Activated CD4-positive, CD25-positive, alpha-beta regulatory T cell treated with anti-CD3 and anti-CD28 coated beads, Interleukin-2, amount 50 U/mL, for 24 hours (primary cell): ENCODE measurements around the gene PACS1.

Experiments used
- ATAC-seq, 2 donors: fragments of 150-1000 bp; cut with Tn5 transposase; one replicate each; pipeline ENCODE4 v1.10.0; 2021; ENCODE audit warnings: mild to moderate bottlenecking in 1 of 2, moderate library complexity in 1 of 2

The PACS1 gene

DNA sequence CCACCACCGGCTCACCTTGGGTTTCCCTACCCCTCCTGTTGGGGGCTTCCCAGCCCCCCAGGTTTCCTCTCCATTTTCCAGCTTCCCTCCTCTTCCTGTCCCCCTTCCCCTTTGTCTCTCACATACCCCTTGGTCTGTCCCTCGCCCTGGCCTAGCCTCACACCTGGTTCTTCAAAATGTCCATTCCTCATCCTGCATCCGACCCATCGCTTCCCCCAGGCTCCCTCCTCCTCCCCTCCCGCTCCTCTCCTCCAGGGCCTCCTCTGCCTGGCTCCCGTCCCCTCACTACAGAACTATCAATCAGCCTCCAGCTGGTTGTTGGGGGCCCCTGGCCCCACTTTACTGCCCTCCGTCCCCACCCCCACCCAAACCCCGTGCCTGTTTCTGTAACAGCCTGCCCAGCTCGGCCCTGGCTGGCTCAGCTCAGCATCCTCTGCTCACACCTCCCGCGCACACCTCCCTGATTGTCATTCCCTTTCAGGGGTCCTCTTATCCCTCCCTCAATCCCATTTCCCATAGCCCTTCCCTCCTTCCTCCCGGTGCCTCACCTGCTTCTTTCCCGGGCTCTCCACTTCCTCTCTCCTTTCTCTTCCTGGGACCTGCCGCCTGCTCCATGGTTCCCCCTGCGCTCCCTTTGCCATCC lies 209.1 kb downstream of the PACS1 start:
- ATAC-seq = no peak

GRCh38 chr11:66280428-66280827 lies 210.4 kb downstream of the PACS1 start:
- no peak for ATAC-seq

- ATAC-seq = no peak
Measured at GRCh38 chr11:66281001-66281400, 210.9 kb downstream of the PACS1 start.

GRCh38 chr11:66281776-66282467 lies 211.8 kb downstream of the PACS1 start:
- no peak for ATAC-seq

GRCh38 chr11:66282468-66283455 lies 212.7 kb downstream of the PACS1 start:
- ATAC-seq = peak; percentile 91

DNA sequence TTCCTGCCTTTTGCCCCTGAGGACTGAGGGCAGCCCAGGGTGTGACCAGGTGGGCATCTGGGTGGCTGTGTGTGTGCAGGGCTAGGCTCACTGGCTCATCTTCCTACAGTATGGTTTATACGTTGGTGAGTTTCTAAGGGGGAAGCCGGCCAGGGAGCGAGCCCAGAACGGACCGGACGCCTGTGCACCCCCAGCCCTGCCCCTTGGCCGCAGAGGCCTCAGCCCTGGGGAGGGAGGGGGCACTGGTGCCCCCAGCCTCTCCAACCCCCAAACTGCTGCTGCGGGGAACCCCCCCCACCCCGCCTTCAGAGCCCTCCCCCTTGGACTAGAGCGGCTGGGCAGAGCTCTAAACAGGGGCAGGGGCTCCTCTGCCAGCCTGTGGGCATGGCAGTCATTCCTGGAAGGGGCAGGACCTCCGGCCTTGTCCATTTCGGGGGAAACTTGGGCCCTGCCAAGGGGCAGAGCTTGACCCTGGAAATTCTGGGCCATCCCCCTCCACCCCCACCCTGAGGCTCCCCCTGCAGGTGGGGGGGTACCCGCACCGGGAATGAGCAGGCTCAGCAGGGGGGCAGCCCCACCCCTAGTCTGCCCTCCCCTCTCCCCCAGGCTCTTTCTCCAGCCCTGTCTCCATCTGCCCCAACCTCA lies 213.5 kb downstream of the PACS1 start:
- ATAC-seq = no peak

- no peak for ATAC-seq
Measured at GRCh38 chr11:66284526-66285078, 214.5 kb downstream of the PACS1 start.

DNA sequence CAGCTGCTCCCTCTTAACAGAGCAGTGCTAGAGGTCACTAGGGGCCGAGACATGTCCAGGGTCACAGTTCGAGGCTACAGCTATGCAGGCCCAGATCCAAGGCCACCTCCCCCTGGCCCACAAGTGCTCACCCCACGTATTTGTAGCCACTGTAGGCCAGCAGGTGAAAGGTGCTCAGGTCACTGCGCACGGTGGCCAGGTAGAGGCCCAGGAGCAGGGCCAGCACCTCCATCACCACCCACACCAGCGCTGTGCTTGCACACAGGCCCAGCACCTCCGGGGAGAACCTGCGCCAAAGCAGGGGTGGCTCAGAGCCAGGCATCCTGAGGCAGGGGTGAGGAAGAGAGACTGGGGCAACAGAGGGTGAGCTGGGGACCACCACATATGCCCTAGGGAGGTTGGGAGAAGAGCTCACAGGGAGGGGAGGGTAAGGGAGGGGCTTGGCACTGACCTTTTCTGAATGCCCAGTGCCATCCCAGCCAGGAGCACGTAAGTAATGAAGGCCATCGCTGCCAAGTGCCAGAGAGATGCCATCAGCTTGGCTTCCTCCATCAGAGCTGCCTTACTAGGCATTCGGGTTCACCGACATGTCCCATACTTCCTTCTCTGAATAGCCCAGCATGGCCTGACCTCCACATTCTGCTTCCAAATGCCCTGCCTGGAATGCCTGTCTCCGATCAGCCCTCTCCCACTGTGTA lies 215.3 kb downstream of the PACS1 start:
- no peak for ATAC-seq

- no peak for ATAC-seq
Measured at GRCh38 chr11:66286699-66287098, 216.6 kb downstream of the PACS1 start.

- no peak for ATAC-seq
Measured at GRCh38 chr11:66287211-66287888, 217.3 kb downstream of the PACS1 start.

- no peak for ATAC-seq
Measured at GRCh38 chr11:66287889-66288670, 218.0 kb downstream of the PACS1 start.

DNA sequence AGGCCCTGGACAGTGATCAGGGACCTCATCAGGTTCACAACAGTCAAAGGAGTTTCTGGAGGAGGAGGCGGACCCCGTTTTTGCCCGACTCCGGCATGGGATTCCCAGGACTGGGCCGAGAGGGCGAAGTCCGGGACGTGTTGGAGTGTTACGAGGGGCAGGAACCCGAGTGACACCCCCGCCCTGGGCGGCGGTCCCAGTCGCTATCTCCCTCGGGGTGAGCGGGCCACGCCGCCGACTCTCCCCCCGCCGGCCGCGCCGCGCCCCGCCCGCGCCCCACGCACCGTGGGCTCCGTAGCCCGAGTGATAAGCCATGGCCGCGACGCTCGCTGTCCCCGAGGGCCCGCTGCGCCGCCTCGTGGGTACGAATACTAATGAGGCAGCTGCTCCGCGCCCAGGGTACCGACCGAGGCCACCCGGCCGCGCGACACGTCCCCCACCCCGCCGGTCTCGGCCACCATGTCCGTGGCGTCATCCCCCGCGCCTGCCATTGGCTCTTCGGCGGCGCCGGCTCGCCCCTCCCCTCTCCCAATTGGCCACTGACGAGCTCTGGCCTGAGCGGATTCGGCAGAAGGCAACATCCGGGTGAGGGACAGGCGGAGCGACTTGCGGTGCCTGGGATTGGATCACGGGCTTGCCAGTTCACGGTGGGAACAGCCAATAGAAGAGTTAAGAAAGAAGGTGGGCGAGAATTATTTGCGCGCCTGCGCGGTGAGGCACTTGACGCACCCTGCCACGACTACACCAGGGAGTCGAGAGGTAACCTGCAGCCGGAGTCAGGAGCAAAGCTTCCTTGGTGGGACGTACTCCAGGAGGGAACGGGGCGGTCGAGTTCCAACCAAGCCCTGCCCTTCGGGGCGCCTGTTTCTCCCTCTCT lies 218.8 kb downstream of the PACS1 start, which contains the start of gene YIF1A:
Gene YIF1A (minus strand): TSS at position 473 of the 877 bp plus-strand sequence. CDS start 158 bp downstream, at position 315.
- ATAC-seq = peak; percentile 95 to 97

DNA sequence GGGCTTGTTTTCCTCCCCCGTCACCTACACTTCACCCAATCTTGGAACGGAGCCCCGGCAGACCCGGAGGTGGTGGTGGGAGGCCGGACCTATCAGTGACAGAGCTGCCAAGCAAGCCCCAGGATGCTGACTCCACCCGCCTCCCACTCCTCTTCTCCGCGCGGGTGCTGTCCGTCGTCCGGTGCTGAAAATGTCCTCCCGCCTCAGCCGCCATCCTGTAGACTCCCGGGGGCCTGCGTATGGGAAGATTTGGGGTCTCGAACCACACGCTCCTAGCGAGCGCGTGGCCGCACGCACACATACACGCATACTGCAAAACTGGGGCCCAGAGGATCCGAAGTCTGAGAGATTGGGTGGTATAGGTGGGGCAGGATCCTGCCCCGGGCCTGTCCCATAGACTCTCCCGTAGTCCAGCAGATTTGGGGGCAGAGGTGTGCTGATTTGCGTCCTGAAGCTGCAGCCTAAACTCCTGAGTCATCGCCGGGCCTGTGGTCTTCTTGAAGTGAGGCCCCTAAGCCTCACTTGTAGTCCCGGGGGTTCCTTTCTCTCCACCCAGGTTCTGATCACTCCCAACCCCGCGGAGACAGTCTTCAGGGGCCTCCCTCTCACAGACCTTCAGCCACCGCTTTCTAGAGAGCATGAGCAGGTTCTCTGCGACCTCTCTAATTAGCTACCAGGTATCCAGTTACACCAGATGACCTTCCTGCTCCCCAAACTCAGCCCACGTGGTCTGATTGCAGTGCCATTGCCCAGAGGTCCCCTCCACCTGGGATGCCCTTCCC lies 219.7 kb downstream of the PACS1 start:
- ATAC-seq = peak; percentile 63 to 67

DNA sequence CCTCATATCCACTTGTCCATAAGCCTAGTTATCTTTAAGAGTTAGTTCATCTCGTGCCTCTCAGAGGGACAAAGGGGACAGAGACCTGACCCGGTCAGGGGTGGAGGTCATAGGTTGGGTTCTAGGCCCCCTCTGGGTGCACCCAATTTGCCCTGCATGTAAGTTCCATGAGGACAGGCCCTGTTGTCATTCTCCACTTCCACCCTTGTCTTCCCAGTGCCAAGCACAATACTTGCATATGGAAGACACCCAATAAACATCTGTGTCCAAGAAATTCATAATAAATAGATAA lies 220.2 kb downstream of the PACS1 start:
- ATAC-seq = no peak

- no peak for ATAC-seq
Measured at GRCh38 chr11:66291303-66291705, 221.2 kb downstream of the PACS1 start.

- no peak for ATAC-seq
Measured at GRCh38 chr11:66291706-66292542, 221.9 kb downstream of the PACS1 start, which contains the start of gene TMEM151A. Gene TMEM151A (plus strand): TSS chr11:66291894. CDS start chr11:66292014, 120 bp downstream.

DNA sequence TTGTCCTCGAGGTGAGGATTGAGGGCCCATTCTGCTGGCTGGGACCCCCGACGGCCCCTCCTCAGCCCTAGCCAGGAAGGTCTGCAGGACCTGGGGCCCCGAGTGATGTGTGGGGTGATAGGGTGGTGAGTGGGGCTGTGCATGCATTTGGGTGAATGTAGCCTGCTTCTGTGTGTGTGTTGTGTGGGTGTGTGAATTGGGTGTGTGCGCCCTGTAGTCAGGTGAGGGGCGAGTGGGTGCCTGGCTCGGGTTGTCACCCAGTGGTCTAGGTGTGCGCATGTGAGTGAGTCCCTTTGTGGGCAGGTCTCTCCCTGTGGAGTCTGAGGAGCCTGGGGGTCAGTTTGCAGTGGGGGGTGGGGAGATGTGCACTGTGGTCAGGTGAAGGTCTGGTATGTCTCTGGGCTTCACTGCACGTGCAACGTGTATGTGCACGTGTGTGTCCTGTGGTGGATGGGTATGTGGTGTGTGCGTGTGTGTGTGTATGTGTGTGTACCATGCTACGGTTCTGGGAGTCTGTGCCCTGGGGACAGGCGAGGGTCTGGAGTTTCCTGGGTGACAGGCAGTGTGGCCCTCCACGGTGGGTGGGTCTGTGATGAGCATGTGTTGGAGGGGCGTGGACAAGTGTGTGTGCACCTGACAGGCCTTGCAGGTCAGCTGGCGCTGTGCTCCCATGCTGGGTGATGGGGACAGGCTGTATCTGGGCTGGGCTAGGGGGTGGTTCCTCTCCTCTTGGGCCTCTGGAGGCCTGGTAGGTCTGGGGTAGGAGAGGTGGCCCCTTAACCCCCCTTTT lies 222.7 kb downstream of the PACS1 start:
- no peak for ATAC-seq
